ENCODE results near the gene USP32.
"Not testable (repeated sequence)": the region's sequence is repeated elsewhere in the genome, so short reads cannot be mapped to it uniquely, and the experiment has no call there.

Gene USP32

GRCh38 chr17:60371416-60371815, 20.5 kb downstream of the USP32 start:
- DNase-seq (ENCODE audit: low read depth), result no peak

DNA sequence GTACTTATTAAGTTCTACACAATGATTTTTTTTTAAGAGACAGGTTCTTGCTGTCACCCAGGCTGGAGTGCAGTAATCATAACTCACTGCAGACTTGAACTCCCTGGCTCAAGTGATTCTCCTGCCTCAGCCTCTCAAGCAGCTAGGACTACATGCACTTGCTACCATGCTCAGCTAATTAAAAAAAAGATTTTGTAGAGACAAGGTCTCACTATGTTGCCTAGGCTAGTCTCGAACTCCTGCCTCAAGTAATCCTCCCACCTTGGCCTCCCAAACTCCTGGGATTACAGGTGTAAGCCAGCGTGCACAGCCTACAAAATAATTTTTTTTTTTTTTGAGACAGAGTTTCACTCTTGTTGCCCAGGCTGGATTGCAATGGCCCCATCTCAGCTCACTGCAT, 22.2 kb downstream of the USP32 start:
- no peak for DNase-seq (ENCODE audit: low read depth)

- no peak for DNase-seq (ENCODE audit: low read depth)
Observed at GRCh38 chr17:60363700-60364405, 28.1 kb downstream of the USP32 start.

DNA sequence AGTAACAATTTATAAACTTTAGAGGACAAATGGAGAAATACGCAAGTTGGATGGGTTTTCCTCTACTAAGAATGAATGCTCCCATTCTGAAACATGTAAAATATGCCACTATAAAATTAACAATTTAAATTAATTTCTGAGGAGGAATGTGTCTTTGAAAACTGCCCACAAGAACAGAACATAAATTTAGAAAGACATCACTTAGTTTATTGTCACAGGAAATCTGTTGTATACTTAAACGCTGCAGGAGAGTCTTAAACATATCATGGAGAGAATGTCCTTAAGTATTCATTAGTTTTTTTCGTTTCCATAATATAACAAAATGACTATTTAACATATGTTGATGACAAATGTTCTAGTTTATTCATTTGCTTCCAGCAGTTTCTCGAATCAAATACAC, 29.6 kb downstream of the USP32 start:
- no peak for DNase-seq (ENCODE audit: low read depth)

DNA sequence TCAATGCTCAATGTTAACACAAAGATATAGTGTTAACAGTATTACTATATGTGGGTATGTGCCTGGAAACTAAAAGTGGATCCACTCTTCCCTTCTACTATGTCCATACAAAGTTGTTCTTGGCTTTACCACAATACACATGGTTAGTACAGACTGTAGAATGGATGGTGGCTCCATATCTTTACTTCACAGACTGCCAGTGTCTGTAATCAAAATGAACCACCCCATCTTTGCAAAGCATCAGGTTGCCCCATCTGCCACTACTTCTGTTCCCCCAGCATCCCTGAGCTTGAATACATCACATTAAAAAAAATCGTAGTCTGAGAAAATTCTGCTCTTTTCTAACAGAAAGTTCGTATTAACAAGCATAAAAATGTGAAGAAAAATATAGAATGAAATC, 30.0 kb downstream of the USP32 start:
- DNase-seq (ENCODE audit: low read depth), result no peak

DNA sequence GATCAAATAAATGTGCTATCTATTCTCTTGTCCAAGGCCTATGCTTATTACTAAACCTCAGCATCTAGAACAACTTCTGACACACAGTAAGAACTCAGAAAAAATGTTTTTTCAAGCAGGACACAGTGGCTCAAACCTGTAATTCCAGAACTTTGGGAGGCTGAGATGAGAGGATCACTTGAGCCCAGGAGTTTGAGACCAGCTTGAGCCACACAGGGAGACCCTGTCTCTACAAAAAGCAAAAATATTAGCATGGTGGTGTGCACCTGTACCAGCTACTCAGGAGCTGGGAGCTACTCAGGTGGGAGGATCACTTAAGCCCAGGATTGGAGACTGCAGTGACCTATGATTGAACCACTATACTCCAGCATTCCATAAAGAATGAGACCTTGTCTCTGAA, 32.5 kb downstream of the USP32 start:
- DNase-seq (ENCODE audit: low read depth), result no peak

- no peak for DNase-seq (ENCODE audit: low read depth)
Observed at GRCh38 chr17:60358606-60359225, 33.2 kb downstream of the USP32 start.

DNA sequence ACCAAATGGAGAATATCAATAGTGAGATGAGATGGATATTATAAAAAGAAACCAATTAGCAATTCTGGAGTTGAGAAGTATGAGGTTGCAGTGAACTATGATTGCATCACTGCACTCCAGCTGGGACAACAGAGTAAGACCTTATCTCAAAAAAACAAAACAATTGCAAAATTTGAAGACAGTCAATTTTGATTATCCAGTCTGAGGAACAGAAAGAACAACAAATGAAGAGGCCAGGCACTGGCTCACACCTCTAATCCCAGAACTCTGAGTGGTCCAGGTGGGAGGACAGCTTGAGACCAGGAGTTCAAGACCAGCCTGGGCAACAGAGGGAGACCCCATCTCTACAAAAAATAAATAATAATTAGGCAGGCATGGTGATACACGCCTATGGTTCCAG, 35.0 kb downstream of the USP32 start:
- no peak for DNase-seq (ENCODE audit: low read depth)

- no peak for DNase-seq (ENCODE audit: low read depth)
Observed at GRCh38 chr17:60355663-60356594, 36.0 kb downstream of the USP32 start.

DNA sequence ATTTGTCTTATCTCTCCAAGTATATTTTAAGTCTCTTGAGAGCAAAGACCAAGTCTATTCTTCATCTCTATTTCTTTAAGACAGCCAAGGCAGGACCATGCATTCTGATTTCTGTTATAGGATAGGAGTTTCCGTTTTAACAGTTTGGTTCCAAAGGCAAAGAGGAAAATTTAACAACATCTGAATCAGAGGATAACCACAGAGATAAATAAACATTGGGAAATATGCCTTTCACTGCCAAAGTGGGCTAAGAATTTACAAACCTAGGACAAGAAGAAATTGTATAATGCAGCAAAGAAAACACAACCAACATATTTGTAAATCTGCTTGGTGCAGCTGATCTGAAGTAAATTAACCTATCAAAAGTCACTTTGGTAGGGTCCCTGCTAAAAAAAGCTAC, 37.7 kb downstream of the USP32 start:
- DNase-seq (ENCODE audit: low read depth), result no peak

DNA sequence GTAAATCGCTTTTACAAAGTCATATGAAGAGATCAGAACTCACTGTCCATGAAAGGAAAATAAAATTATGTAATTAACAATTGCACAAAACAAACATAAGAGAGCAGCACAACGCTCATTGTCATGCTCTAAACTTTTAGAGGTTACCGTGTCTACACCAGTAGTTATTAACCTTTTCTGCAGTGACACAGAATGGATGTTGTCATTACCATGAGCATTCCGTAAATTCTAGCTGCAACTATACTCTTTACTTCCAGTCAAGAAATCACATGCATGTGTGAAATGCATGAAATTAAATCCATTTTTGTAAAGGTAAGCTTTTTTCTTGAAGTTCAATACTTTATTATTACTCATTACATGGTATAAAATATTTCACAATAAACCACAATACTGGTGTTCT, 38.2 kb downstream of the USP32 start:
- no peak for DNase-seq (ENCODE audit: low read depth)

- DNase-seq (ENCODE audit: low read depth), result no peak
Observed at GRCh38 chr17:60352569-60352968, 39.4 kb downstream of the USP32 start.

DNA sequence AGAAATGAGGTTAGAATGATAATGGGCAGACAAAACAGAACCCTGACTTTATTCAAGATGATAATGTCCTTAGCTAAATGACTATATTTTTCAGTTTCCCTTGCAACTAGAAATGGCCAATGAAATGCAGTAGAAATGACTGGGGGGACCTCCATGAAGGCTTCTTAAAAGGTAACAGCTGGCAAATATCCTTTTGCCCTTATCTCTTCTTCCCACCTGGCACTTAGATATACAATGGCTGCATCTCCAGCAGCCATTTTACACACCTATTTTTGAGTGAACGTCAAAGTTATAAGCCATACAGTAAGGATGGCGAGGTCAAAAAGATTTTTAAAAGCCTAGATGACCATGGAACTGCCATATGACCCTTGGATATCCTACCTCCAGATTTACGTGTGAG, 39.9 kb downstream of the USP32 start:
- DNase-seq (ENCODE audit: low read depth), result no peak

DNA sequence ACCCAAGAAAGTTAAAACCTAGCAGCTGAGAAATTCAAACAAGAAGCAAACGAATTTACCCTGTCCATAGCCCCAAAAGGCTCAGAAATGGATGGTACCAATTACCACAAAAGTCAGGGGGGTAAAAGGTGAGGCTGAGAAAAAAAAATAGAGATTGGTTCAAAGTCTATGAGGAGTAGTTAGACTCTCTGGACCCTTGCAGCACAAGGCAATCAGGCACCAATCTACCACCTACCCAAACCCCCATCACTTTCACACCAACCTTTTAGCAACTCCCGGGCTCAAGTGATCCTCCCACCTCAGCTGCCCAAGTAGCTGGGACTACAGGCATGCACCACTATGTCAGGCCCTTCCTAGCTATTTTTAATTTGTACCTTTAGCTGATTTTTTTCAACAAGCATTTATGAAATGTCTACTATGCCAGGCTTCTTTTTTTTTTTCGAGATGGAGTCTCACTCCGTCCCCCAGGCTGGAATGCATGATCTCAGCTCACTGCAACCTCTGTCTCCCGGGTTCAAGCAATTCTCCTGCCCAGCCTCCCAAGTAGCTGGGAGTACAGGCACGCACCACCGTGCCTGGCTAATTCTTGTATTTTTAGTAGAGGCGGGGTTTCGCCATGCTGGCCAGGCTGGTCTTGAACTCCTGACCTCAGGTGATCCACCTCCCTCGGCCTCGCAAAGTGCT, 40.8 kb downstream of the USP32 start:
- DNase-seq (ENCODE audit: low read depth), result no peak

DNA sequence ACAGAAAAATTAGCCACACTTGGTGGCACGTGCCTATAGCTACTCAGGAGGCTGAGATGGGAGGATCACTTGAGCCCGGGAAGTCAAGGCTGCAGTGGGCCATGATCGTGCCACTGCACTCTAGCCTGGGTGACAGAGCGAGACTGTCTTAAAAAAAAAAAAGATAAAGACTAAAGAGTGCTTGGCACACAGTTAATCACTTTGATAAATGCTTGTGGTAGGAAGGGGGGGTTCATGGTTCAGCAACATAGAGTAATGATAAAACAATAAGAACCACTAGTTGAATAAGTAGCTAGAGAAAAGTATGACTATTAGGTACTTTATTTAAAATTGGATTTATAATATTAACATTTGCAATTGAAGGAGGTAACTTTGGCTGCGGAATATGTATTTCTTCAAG, 43.3 kb downstream of the USP32 start:
- no peak for DNase-seq (ENCODE audit: low read depth)

- no peak for DNase-seq (ENCODE audit: low read depth)
Observed at GRCh38 chr17:60345233-60345632, 46.7 kb downstream of the USP32 start.

GRCh38 chr17:60342492-60342891, 49.4 kb downstream of the USP32 start:
- DNase-seq (ENCODE audit: low read depth), result not testable (repeated sequence)

- no peak for DNase-seq (ENCODE audit: low read depth)
Observed at GRCh38 chr17:60335289-60335688, 56.6 kb downstream of the USP32 start.

DNA sequence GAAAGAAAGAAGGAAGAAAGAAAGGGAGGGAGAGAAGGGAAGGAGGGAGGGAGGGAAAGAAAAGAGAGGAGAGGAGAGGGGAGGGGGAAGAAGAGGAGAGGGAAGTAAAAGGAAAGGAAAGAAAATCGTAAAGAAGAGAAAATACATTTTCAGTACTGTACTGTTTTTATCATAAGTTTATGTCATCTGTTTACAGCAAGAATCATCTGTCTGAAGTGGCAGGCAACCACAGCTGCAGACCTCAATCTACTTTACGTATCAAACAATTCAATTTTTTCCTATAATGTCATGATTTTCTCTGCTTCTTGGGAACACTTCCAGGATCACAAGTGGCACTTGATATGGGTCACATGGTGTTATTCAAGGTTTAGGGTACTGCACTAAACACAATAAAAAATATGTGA, 58.3 kb downstream of the USP32 start:
- DNase-seq (ENCODE audit: low read depth), result no peak

GRCh38 chr17:60333072-60333471, 58.9 kb downstream of the USP32 start:
- DNase-seq (ENCODE audit: low read depth), result not testable (repeated sequence)

DNA sequence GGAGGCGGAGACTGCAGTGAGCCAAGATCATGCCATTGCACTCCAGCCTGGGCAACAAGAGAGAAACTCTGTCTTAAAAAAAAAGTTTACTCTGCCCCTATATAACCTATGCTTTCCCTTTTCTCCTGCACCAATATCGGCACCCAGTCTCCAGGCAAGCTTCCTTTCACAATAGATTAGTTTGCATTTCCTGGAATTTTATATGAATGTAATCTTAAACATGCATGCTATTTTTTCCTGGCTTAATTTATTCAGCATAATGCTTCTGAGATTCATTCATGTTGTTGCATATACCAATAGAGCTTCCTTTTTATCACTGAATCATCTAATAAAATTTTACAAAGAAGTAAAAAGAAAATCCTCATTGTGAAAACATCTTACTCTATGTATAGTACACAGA, 59.4 kb downstream of the USP32 start:
- no peak for DNase-seq (ENCODE audit: low read depth)

- no peak for DNase-seq (ENCODE audit: low read depth)
Observed at GRCh38 chr17:60330731-60331130, 61.2 kb downstream of the USP32 start.

Measured in activated T-helper 1 cell treated with Interleukin-2 at 50 U/mL for 16 hours (primary cell).